ENCODE measurements around the gene ADARB2.
"Not testable (repeated sequence)": the region's sequence is repeated elsewhere in the genome, so short reads cannot be mapped to it uniquely, and the experiment has no call there.

Gene ADARB2

DNA sequence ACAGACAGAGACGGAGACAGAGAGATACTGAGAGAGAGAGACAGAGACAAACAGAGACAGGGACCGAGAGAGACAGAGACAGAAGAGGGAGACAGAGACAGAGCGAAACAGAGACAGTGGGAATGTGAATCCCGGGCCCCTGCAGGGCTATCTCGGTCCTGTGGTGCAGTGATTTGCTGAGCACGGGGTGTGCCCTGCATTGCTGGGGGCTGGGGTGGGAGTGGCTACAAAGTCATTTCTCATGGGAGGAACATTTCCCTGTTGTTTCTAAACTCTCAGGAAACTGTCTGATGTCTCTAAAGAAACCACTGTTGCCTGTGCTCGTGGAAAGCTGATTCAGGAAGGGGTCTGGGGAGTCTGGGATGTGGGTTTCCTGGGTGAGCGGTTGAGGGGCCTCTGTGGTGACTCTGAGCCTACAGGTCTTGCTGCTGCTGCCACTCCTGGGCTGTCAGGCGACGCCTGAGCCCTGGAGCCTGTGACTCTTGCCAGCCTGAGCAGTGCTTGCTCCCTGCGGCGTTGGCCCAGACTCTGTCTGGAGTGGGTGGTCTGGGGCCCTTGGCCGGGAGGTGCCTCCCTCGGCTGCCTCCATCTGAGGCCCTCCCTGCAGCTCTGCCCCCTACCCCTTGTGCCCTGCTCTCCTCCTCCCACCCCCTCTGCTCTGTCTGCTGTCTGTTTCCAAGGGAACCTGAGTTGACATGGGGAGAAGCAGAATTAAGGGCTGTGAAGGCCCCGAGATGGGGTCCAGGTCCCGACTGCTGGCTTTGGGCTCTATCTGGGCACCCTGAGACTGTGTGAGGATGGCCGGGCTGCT, 389.2 kb downstream of the ADARB2 start:
- DNase-seq = no peak

DNA sequence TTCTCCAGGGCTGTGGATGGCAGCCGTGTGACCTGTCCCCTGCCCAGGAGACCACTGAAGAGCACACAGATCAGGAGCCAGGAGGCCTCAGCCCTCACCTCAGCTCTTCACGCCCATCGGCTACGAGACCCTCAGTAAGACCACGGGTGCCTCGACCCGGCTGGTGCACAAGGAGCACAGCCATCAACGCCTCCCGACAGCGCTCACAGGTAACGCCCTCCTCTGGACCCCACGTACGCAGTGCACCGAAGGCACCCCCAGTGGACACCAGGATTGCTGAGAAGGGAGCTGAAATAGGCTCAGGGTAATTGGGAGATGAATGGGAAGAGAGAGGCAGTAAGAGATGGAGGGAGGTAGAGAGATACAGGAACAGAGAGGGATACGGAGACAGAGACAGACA, 389.8 kb downstream of the ADARB2 start:
- DNase-seq = no peak

DNA sequence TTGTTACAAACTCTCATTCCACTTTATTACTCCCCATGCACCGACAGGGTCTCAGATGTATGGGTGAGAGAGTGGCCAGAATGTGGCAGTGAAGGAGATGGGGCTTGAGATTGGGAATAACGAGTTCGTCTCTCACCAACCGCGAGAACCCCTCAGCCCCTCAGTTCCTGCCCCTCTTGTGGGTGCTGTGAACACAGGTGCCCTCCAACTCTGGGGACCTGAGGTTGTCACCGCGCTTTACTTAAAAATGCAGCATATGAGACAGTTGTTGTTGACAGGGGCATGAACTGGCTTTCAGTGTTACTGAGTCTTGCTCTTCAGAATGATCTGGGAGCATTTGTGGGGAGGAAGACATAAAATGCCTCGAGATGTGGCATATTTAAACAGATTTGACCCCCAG, 391.1 kb downstream of the ADARB2 start:
- no peak for DNase-seq

DNA sequence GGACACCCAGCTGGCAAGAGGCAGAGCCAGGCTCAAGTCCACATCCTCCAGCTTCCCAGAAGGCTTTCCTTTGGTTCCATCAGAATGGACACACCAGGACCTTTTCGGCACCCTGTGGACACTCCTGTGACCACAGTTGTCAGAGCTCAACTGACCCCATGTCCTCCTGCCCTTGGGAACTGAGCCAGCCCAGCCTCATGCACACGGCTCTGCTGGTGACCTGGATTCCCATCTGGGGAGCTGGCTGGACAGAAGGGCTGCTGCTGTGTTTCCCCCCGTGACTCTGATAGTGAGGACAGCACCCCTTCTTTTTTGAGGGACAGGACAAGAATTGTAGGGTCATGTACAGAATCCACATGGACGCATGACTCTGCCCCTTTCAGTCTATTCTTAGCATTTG, 392.0 kb downstream of the ADARB2 start:
- no peak for DNase-seq

DNA sequence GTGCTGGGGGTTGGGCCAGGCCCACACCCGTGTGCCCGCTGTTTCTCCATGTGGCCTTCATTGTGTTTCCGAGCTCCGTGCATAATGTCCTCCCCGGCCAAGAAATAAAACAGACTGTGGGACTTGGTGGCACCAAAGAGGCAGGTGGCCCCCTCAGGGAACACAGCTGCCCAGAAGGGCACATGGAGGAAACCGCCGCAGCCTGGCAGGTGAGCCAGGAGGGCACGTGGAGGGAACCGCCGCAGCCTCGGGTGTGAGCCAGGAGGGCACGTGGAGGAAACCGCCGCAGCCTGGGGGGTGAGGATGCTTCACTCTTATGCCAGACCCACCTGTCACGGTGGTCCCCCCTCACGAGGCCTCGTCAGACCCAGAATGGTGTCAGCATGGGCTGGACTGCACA, 392.5 kb downstream of the ADARB2 start:
- no peak for DNase-seq

DNA sequence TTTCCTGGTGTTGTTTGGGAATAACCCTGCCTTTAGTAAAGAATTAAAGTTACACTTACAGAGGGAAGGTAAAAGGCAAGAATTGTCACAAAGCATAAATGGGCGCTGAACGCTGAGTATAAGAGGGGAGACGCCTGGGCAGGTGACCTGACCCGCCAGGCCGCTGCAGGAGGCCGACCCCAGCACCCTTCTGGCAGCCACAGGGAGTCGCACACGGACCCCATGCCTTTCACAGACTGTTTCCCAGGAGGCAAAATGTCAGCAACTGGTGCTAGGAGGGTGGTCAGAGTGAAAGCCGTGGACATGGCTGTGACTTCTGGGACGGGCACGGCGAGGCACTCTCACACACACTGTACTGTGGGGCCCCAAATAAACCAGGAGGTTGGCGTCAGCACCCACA, 392.9 kb downstream of the ADARB2 start:
- DNase-seq = no peak

DNA sequence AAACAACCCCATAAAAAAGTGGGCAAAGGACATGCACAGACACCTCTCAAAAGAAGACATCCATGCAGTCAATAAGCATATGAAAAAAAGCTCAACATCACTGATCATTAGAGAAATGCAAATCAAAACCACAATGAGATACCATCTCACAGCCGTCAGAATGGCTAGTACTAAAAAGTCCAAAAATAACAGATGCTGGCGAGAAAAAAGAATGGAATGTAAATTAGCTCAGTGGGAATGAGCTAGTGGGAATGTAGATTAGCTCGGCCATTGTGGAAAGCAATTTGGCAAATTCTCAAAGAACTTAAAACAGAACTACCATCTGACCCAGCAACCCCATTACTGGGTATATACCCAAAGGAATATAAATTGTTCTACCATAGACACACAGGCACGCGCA, 394.1 kb downstream of the ADARB2 start:
- no peak for DNase-seq

DNA sequence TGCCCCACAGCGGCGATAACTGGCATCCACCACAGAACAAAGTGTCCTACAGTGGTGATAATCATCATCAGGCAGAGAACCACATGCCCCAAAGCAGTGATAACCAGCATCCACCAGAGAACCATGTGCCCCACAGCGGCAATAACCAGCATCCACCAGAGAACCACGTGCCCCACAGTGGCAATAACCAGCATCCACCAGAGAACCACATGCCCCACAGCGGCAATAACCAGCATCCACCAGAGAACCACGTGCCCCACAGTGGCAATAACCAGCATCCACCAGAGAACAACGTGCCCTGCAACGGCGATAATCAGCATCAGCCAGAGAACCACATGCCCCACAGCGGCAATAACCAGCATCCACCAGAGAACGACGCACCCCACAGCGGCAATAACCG, 396.3 kb downstream of the ADARB2 start:
- not testable (repeated sequence) for DNase-seq

DNA sequence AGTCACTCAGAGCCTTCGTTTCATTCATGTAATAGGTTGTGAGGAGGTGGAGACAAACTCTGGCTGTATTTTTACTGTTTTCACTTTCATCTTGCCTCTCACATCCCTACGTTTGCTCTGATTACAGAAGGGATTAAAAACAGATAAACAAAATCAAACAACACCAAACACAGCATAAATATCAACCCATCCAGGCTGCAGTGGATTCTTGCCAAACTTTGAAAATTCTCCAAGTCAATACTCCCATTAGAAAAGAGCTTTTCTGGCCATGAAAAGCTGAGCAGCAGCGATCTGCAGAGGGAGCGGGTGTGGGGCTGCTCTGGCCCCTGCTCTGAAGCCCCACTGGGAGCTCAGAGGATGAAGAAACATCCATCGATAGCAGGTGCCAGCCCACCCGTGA, 397.9 kb downstream of the ADARB2 start:
- DNase-seq = no peak

DNA sequence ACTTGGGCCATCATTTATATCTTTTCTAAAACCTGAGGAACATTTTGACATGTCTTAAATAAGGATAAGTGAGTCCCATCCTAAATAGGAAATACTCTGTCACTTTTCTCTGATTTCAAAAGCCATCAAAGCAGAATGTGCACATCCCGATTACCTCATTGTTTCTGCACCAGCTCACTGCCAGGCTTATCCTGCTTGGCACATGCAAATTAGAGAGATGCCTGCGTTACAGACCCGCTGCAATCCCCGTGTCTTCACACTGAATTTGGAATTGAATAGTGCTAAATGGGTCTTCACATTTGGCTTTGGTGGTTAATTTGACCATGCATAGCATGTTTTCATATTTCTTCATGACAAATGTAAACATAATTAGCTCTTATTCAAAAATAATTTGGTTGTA, 401.7 kb downstream of the ADARB2 start:
- no peak for DNase-seq

DNA sequence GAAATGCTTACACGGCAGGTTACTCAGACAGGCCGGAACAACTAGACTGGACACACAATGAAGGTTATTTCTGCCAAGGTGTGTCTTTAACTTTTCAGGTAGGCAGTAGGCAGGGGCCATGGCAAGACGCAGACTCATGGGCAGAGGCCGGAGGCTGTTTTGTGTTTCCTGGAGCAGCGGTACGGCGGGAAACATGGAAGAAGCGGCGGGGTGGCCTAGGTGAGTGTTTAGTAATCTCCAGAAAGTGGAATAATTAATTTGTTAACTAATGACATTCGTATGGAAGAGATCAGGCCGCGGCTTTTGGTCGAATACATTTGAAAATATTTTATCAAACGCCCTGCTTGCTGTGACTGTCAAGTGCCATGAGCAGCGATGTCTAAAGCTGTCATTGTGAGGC, 403.3 kb downstream of the ADARB2 start:
- no peak for DNase-seq

DNA sequence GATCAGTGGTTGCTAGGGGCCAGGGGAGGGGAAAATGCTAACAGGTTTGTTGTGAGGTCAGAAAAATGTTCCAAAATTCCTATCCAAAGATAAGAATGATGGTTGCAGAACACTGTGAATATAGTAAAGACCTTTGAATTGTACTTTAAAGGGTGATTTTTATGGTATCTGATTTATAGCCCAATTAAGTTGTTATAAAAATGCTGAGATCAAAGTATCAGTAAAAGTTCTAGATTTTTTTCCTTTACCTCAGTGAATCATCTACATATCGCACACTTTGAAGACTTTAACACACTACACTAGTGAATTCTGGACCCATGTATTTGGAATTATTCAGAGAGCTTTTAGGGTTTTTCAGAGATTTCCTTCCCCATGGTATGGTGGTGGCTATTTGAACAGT, 405.8 kb downstream of the ADARB2 start:
- no peak for DNase-seq

DNA sequence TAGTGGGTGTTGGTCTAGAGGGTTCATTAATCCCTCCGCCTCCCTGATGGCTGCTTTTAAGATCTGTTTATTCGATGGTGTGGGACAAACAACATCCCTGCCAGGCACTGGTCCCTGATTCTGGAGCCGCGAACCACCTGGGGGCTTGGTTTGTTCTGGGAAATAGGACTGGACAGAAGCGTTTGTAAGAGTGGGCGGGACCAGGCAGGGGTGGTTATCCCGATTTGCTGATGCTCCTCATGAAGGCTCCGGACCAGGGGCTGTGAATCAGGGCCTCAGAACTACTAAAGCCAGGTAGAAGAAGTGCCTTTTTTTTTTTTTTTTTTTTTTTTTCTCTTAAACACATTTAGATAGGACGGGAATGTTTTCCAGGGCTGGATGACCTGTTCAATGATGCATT, 407.7 kb downstream of the ADARB2 start:
- no peak for DNase-seq

DNA sequence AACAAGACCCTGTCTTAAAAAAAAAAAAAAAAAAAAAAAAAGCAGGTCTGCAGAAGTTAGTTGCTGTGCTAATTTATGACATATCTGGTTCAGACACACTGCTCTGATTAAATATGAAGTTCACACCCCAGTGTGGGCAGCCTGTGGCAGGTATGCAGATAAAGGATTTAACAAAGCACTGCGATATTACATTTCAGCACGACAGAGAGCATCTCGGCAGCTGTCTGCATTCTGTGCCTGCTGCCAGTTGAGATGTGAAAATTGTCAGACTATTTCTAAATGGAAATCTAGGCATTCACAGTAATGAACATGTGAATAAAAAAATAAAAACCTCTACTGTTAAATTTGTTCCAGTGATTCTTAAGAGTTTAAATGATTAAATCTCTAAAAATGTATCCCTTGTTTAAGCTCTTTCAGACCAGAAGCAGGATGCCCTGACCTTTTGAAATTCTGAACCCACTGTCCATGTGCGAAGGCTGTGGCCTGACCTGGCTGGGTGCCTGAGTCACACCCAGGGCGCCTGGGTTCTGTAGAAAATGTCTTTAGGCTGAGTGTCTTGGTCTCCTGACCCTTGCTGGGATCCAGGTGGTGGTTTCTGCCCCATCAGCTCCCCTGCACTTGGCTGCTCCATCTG, 408.2 kb downstream of the ADARB2 start:
- no peak for DNase-seq

DNA sequence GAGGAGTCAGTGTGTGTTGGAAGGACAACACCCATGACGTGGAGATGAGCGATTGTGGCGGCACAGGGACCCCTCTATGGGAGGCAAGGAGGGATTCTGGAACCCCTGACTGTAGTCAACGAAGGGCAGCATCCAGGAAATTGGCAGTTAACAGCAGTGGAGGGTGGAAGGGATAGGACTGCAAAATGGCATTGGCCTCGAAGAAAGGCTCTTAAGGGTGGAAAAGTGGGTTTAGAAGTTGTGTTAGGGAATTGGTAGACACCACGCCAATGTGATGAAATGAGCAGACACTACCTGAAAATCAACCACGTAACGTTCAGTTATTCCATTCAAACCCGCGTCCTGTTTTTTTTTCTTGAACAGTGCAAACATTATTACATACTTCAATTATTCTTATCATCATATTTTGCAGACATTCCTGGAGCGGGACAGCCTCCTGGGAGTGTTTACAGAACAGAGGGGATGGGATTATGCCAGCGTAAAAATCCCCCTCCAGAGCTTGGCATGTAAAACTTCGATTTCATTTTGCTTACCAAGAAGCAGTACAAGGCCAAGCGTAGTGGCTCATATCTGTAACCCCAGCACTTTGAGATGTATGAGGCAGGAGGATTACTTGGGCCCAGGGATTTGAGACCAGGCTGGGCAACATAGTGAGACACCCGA, 409.0 kb downstream of the ADARB2 start:
- no peak for DNase-seq

DNA sequence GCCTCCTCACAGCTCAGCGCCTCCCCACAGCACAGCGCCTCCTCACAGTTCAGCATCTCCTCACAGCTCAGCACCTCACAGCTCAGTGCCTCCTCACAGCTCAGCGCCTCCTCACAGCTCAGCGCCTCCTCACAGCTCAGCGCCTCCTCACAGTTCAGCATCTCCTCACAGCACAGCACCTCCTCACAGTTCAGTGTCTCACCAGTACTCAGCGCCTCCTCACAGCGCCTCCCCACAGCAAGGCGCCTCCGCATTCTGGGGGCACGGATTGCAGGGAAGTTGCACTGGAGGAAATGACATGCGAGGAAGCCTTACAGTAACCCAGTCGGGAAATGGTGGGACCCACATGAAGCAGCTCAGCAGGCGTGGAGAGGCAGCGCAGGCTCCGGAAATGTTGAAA, 409.6 kb downstream of the ADARB2 start:
- no peak for DNase-seq

DNA sequence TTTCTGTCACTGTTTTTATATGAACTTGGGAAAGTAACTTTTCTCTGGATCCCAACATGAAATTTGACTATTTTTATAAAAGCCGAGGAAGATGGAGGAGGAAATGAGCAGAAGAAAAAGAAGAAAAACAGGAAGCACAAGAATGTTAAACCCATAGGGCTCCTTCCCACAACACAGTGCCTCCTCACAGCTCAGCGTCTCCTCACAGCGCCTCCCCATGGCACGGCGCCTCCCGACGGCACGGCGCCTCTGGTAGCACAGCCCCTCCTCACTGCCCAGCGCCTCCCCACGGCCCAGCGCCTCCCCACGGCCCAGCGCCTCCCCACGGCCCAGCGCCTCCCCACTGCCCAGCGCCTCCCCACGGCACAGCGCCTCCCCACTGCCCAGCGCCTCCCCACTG, 410.8 kb downstream of the ADARB2 start:
- not testable (repeated sequence) for DNase-seq

DNA sequence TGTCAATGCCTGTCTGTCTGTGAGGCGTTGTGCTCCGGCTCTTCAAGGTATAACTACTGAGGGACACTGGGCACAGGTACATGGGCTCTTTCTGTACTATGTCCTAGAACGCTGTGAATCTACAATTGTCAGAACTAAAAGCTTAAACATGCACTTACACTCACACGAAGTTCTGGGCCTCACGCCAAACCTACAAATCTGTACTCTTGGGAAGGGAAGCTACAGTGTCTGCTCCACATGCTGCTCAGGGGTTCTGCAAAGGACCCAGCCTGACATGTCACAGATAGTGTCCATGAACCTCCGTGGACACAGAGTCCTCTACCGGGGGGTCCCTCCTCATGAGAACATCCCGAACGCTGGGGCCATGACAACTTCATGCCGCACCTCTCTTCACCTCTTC, 412.4 kb downstream of the ADARB2 start:
- no peak for DNase-seq

DNA sequence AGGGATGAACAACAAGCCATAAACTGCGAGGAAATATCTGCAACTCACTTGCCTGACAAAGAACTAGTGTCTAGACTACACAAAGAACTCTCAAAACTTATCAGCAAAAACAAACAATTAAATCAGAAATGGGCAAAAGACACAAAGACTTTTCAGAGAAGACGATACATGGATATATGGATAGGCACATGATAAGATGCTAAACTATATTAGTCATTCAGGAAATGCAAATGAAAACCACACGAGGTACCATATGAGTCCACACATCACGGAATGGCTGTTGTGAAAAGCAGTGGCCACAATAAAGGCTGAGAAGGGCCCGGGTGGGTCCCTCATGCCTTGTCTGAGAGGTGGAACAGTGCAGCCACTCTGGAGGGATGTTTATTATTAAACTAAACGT, 413.4 kb downstream of the ADARB2 start:
- DNase-seq = no peak

DNA sequence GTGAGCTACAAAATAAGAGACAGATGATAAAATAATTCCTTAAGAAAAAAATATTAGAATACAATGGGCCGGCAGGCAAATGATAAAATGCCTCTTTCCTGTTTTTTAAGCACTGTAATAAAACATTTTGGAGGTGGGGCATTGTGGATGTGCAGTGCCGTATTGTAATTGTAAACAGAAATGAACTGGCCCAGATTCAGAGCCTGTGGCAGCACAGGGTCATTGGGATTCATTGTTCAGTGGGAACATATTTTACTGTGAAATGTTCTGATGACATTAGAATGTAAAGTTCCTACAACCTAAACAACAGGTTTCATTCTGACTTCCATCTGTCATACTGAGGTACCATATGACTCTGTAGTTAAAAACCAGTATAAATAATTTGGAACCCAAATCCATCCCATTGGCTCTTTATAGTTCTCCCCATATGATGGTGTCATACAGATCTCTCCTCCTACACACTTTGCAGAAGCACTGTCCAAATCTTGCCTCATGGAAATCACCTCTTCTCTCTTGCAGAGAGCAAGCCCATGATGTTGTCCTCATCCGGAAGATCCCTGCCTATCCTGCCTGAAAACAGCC, 416.5 kb downstream of the ADARB2 start:
- no peak for DNase-seq

DNA sequence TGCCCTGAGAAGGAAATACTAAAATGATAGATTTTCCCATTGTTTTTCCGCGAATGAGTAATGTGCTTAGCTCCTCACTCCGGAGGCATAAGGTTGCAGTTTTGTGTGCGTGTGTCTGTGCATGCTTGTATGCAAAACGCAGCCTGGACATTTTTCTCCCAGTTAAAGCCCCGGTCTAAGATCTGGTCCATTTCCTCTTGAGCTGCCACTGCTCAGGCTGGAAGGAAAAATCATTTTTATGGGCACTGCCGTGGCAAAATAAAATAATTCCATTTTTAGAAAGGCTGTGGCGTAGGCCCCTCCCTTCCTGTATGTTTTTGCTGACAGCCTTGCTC, 420.5 kb downstream of the ADARB2 start:
- peak; percentile 30 for DNase-seq

DNA sequence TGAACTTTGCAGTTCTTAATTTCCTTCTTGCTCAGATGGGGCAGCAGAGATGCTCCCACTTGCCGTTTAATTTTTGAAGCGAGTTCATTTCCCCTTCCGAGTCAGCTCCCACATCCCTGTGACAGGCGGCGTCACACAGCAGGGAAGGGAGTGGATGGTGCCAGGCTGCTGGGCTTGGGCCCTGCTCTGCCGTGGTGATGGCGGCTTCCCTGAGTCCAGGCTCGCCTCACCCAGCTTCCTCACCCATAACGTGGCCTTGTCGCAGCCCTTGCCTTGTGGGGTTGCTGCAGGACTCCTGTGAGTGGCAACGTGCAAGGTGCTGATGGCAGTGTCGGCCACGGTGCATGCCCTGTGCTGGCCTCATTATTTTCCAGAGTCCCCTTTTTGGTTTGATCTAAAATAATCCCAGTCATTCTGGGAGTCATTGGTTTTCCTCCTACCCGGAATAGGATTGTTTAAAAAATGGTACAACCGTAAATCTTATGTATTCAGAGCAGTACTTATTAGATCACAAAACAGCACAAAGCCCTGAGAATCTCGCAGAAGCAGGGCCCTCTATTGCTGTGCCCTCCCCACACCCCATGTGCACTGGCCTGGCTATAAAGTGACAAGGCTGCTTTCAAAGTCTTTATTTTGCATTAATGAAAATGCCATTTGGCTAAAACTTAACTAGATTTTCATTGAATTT, 421.1 kb downstream of the ADARB2 start:
- peak; percentile 33 for DNase-seq

DNA sequence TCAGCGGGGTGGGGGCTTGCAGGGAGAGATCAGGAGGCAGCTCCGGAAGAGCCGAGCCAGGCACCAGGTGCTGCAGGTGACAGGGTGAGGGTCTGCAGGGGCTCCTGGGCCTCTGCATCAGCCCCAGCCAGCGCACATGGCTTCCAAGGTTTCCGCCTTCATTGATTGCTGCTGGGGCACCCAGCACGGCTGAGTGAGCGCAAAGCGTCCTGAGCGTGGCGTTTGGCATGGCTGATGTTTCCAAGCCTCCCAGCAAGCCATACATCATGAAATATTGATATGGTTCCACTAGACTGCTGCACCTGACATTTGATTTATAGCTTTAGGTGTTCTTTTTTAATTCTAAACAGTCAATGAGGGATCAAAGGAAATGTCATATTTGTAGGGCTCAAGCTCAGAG, 422.1 kb downstream of the ADARB2 start:
- no peak for DNase-seq

Measured in right kidney (tissue), 1 donor.